Endothelial cell (in vitro differentiated cells): ENCODE measurements around the gene DAP. TPM values are rescaled to one million over a fixed set of nuclear protein-coding genes. Genes with fewer than 3 reads are reported as not detected.
A peak's percentile ranks its signal among the peaks of the same experiment; 100 is the strongest.

Experiments
- DNase-seq: peaks from one replicate; pipeline ENCODE4 v3.0.0; 2021; ENCODE audit warnings: low spot score
- H3K27ac Mint-ChIP-seq: one replicate; pipeline ENCODE4 v1.8.0; 2021; ENCODE audit warnings: mixed read lengths, inconsistent platforms; ENCODE audit not compliant: unreplicated experiment
- H3K27me3 Mint-ChIP-seq: one replicate; pipeline ENCODE4 v1.8.0; 2021; ENCODE audit warnings: mild to moderate bottlenecking, moderate library complexity, mixed read lengths, inconsistent platforms; ENCODE audit not compliant: unreplicated experiment
- H3K36me3 Mint-ChIP-seq: one replicate; pipeline ENCODE4 v1.8.0; 2021; ENCODE audit warnings: mild to moderate bottlenecking, low read depth, mixed read lengths, inconsistent platforms; ENCODE audit not compliant: unreplicated experiment
- H3K4me1 Mint-ChIP-seq: one replicate; pipeline ENCODE4 v1.8.0; 2021; ENCODE audit warnings: mild to moderate bottlenecking, mixed read lengths, inconsistent platforms; ENCODE audit not compliant: unreplicated experiment
- H3K4me3 Mint-ChIP-seq: one replicate; pipeline ENCODE4 v1.8.0; 2021; ENCODE audit warnings: mild to moderate bottlenecking, mixed read lengths, inconsistent platforms; ENCODE audit not compliant: unreplicated experiment
- H3K9me3 Mint-ChIP-seq: one replicate; pipeline ENCODE4 v1.8.0; 2021; ENCODE audit warnings: mixed read lengths, inconsistent platforms; ENCODE audit not compliant: unreplicated experiment
- total RNA-seq: library from RNA; stranded (reverse); fragmentation: NEBNext Ultra II Directional; extraction: Animal tissue kit (Norgen Biotek cat#: 25700); gene quantifications from one replicate; pipeline ENCODE4 v1.2.1, GENCODE V29; 2021; ENCODE audit not compliant: unreplicated experiment
- TF ChIP-seq, protein P1 (sequence below): fragments of 200-600 bp; sonication (generic); IDR thresholded peaks from one replicate; pipeline ENCODE4 v1.5.0; 2021; ENCODE audit warnings: antibody characterized with exemption; ENCODE audit not compliant: unreplicated experiment

DAP gene
- total RNA-seq, 1 donor from 2014 or later: 231 TPM

DNA sequence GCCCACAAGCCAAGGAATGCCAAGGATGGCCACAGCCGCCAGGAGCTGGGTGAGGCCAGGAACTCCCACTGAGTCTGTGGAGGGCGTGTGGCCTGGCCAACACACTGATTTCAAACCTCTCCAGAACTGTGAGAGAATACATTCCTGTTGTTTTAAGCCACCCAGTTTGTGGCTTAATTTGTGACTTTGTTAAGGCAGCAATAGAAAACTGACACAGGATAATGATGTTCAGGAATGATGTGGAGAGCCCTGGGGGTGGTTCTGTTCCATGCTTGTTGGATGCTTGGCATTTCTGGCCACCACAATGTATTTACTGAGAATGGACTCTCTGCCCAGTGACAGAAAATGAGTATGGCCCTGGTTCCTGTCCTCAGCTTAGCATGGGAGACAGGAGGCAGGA, 82.8 kb downstream of the DAP start:
- H3K9me3 Mint-ChIP-seq: no peaks in the 10 kb centered on the region
- H3K27ac Mint-ChIP-seq: no peak overlapping the region
- DNase-seq: no peak
- H3K27me3 Mint-ChIP-seq: peaks cover 29% of the 10 kb centered on the region
- H3K36me3 Mint-ChIP-seq: peaks cover 54% of the 10 kb centered on the region
- H3K4me1 Mint-ChIP-seq: peaks cover 12% of the 10 kb centered on the region
- TF ChIP-seq, protein P1, sequence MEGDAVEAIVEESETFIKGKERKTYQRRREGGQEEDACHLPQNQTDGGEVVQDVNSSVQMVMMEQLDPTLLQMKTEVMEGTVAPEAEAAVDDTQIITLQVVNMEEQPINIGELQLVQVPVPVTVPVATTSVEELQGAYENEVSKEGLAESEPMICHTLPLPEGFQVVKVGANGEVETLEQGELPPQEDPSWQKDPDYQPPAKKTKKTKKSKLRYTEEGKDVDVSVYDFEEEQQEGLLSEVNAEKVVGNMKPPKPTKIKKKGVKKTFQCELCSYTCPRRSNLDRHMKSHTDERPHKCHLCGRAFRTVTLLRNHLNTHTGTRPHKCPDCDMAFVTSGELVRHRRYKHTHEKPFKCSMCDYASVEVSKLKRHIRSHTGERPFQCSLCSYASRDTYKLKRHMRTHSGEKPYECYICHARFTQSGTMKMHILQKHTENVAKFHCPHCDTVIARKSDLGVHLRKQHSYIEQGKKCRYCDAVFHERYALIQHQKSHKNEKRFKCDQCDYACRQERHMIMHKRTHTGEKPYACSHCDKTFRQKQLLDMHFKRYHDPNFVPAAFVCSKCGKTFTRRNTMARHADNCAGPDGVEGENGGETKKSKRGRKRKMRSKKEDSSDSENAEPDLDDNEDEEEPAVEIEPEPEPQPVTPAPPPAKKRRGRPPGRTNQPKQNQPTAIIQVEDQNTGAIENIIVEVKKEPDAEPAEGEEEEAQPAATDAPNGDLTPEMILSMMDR: no peak
- no peak overlapping the region for H3K4me3 Mint-ChIP-seq

DNA sequence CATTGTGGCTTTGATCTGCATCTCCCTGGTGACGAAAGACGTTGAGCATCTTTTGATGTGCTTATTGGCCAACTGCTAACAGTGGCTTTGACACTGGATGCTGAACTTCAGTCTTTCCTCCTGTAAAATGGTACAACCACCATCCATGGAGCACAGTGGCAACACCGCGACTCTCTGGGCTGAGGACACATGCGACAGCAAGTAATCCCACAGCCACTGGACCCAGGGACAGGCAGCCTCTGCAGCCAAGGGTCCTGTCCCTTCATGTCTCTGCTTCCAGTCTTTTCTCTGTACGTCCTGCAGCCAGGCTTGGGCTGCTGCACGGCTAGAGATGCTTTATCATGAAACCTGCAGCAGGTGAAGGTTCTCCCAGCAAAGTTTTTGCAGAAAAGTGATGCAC, 83.5 kb downstream of the DAP start:
- Mint-ChIP-seq H3K4me3 (no peak overlapping the region), H3K9me3 (no peaks in the 10 kb centered on the region), H3K4me1 (peaks cover 10% of the 10 kb centered on the region), H3K27ac (no peak overlapping the region), H3K27me3 (peaks cover 29% of the 10 kb centered on the region), H3K36me3 (peaks cover 47% of the 10 kb centered on the region)
- DNase-seq: no peak
- TF ChIP-seq, protein P1: no peak

DNA sequence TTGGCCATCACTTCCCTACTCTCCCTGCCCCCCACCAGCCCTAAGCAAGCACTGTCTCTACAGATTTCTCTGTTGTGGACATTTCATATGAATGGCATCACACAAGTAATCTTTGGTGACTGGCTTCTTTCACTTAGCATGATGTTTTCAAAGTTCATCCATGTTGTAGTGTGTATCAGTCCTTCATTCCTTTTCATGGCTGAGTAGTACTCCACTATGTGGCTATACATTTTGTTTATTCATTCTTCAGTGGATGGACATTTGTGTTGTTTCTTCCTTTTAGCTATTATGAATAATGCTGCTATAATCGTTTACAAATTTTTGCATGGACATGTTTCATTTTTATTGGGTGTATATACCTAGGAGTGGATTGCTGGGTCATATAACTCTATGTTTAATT, 84.1 kb downstream of the DAP start:
- TF ChIP-seq, protein P1: no peak

DNA sequence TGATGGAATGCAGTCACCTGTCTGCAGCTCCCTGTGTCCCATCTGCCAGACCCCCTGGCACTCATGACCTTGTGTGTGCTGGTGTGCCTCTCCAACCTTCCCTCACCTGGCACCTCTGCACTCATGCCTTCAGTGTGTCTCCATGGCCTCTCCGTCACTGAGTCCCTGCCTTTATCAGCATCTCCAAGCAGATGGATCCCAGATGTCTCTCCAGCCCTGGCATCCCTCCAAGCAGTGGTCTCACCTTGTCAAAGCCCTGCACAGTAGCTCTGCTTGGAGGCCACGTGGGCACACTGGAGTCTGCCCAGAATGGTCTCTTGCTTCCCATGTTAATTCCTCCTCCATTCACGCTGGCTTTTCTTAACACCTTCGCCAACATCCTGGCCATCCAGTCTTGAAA, 84.8 kb downstream of the DAP start:
- TF ChIP-seq, protein P1: no peak
- peaks cover 29% of the 10 kb centered on the region for H3K27me3 Mint-ChIP-seq
- peaks cover 6% of the 10 kb centered on the region for H3K4me1 Mint-ChIP-seq
- peak overlapping the region; percentile 52 for H3K4me3 Mint-ChIP-seq
- DNase-seq: no peak
- H3K27ac Mint-ChIP-seq: peak overlapping the region; percentile 57
- H3K36me3 Mint-ChIP-seq: peaks cover 42% of the 10 kb centered on the region
- no peaks in the 10 kb centered on the region for H3K9me3 Mint-ChIP-seq

More for the DNA sequence above, 84.1 kb downstream of the DAP start:
- Mint-ChIP-seq H3K36me3 (peaks cover 42% of the 10 kb centered on the region), H3K27me3 (peaks cover 29% of the 10 kb centered on the region), H3K4me1 (peaks cover 6% of the 10 kb centered on the region), H3K27ac (no peak overlapping the region), H3K9me3 (no peaks in the 10 kb centered on the region), H3K4me3 (peak overlapping the region; percentile 52)
- DNase-seq: no peak

DNA sequence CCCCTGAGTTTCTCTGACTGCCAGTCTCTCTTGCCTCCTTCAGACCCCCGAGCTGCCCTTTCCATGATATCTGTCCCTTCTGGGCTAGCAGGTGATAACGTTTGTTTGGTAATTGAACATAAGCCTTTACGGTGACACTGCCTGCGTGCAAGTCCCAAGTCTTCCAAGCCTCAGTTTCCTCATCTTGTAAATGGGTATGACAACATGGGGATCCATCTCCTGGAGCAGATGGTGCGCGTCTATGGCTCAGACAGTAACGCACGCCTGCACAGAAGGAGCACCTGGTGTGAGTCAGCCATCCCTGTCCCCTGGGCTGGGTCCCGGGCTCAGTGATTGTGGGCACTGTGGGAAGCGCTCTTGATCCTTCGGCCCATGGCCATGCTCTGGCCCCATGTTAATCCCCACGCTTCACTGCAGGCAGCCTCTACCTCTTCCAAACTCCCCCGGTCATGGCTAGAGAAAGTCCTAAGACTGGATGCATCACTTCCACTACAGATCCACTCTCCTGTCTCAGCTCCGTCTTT, 85.8 kb downstream of the DAP start:
- Mint-ChIP-seq H3K36me3 (peaks cover 34% of the 10 kb centered on the region), H3K27ac (no peak overlapping the region), H3K4me1 (peaks cover 3% of the 10 kb centered on the region), H3K27me3 (peaks cover 29% of the 10 kb centered on the region), H3K4me3 (peak overlapping the region; percentile 22), H3K9me3 (no peaks in the 10 kb centered on the region)
- no peak for DNase-seq
- TF ChIP-seq, protein P1: no peak
